Measurements from ENCODE around the gene CLDN5. TPM values are rescaled to one million over a fixed set of nuclear protein-coding genes. Genes with fewer than 3 reads are reported as not detected.

CLDN5 gene
- total RNA-seq, 4 donors from 2014 or later = 102 to 226 (median 170) TPM

GRCh38 chr22:19478901-19479354, 45.3 kb downstream of the CLDN5 start, which contains the start of gene UFD1:
UFD1 (minus strand) TSS chr22:19479193; CDS start chr22:19479085, 108 bp downstream.
- WGBS, 2 donors = 0 to 1% methylated on average over 22 of the region's 42 CpGs

GRCh38 chr22:19478045-19478900, 45.9 kb downstream of the CLDN5 start:
- H3K4me1 ChIP-seq = peaks cover 0 to 41% (median 16%) of the 10 kb centered on the region in 4 donors
- H3K4me3 ChIP-seq = peak overlapping the region; percentile 65 to 97 (median 80)
- DNase-seq (ENCODE audit: low spot score in 2 of 2) = no peak
- H3K9me3 ChIP-seq = no peaks in the 10 kb centered on the region
- TF ChIP-seq POLR2A (IDR thresholded peaks at IDR 0.05) (no peak), EP300 (IDR thresholded peaks at IDR 0.05) (no peak), CTCF (IDR thresholded peaks at IDR 0.05) (no peak)
- H3K27me3 ChIP-seq = no peaks in the 10 kb centered on the region
- H3K27ac ChIP-seq = peak overlapping the region; percentile 90 to 99 (median 93)
- H3K36me3 ChIP-seq = peaks cover 0 to 22% (median 0%) of the 10 kb centered on the region in 3 donors
- WGBS, 2 donors = 2 to 3% methylated on average over 19 to 25 of the region's 31 CpGs

More at GRCh38 chr22:19478901-19479354, 45.3 kb downstream of the CLDN5 start, which contains the start of gene UFD1:
- no peaks in the 10 kb centered on the region for H3K27me3 ChIP-seq
- H3K4me3 ChIP-seq = peak within 1 kb of the TSS; percentile 65 to 97 (median 80)
- peaks cover 0 to 15% (median 0%) of the 10 kb centered on the region in 3 donors for H3K36me3 ChIP-seq
- no peaks in the 10 kb centered on the region for H3K9me3 ChIP-seq
- peaks cover 0 to 41% (median 16%) of the 10 kb centered on the region in 4 donors for H3K4me1 ChIP-seq
- H3K27ac ChIP-seq = peak within 1 kb of the TSS; percentile 90 to 99 (median 93)
- DNase-seq (ENCODE audit: low spot score in 2 of 2) = peak; percentile 40 to 53
- TF ChIP-seq POLR2A (IDR thresholded peaks at IDR 0.05) (peak in 1 of 2 donors; percentile 23), CTCF (IDR thresholded peaks at IDR 0.05) (peak in 1 of 5 experiments; percentile 17), EP300 (IDR thresholded peaks at IDR 0.05) (peak in 1 of 2 donors; percentile 77)

DNA sequence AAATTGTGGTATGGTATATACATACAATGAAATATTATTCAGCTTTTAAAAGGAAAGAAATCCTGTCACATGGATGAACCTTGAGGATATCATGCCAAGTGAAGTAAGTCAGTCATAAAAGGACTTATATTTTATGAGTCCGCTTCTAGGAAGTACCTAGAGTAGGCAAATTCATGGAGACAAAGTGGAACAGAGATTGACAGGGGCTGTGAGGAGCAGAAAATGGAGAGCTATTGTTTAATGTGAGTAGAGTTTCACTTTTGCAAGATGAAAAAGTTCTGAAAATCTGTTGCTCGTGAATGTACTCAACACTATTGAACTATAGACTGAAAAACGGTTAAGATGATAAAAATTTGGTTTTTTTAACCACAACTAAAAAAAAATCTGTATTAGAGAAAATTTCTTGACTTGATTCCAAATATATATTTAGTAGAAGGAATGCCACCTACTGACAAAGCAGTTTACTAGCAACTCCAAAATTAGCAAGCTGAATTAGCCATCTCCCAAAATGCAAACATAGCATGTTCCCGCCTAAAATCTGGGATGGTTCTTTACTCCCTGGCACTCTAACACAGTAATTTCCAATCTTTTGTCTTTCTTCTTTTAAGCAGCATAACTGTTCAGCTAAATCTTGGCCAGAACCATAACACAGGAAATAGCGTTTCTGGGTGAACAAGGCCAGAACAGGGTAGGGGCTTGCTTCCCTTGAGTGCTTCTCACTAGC, 46.7 kb downstream of the CLDN5 start:
- Histone ChIP-seq H3K36me3 (peaks cover 0 to 29% (median 0%) of the 10 kb centered on the region in 3 donors), H3K27me3 (no peaks in the 10 kb centered on the region), H3K4me3 (peak overlapping the region in 3 of 4 donors; percentile 65 to 97 (median 89)), H3K9me3 (no peaks in the 10 kb centered on the region), H3K4me1 (peaks cover 0 to 41% (median 16%) of the 10 kb centered on the region in 4 donors), H3K27ac (peak overlapping the region in 2 of 4 donors; percentile 90 to 99)
- peak in 1 of 5 experiments; percentile 13 for TF ChIP-seq CTCF (IDR thresholded peaks at IDR 0.05)
- no peak for TF ChIP-seq EP300 (IDR thresholded peaks at IDR 0.05)
- no peak for DNase-seq (ENCODE audit: low spot score in 2 of 2)
- 22 to 23% methylated on average over 5 of the region's 5 CpGs for WGBS, 2 donors

GRCh38 chr22:19476023-19476422, 48.2 kb downstream of the CLDN5 start:
- H3K9me3 ChIP-seq = no peaks in the 10 kb centered on the region
- H3K27ac ChIP-seq = no peak overlapping the region
- H3K36me3 ChIP-seq = peaks cover 0 to 44% (median 0%) of the 10 kb centered on the region in 3 donors
- no peak for DNase-seq (ENCODE audit: low spot score in 2 of 2)
- WGBS, 2 donors = 64 to 67% methylated on average over 3 of the region's 3 CpGs
- peaks cover 0 to 41% (median 16%) of the 10 kb centered on the region in 4 donors for H3K4me1 ChIP-seq
- TF ChIP-seq POLR2A (IDR thresholded peaks at IDR 0.05) (no peak), EP300 (IDR thresholded peaks at IDR 0.05) (no peak)
- no peak overlapping the region for H3K4me3 ChIP-seq
- no peaks in the 10 kb centered on the region for H3K27me3 ChIP-seq

GRCh38 chr22:19473578-19473977, 50.6 kb downstream of the CLDN5 start:
- H3K4me3 ChIP-seq = no peak overlapping the region
- peaks cover 0 to 33% (median 12%) of the 10 kb centered on the region in 4 donors for H3K4me1 ChIP-seq
- no peak for DNase-seq (ENCODE audit: low spot score in 2 of 2)
- whole genome bisulfite sequencing, 2 donors = 53 to 79% methylated on average over 2 to 3 of the region's 3 CpGs
- no peaks in the 10 kb centered on the region for H3K27me3 ChIP-seq
- H3K9me3 ChIP-seq = no peaks in the 10 kb centered on the region
- H3K27ac ChIP-seq = no peak overlapping the region
- no peak for TF ChIP-seq EP300 (IDR thresholded peaks at IDR 0.05)
- no peak for TF ChIP-seq CTCF (IDR thresholded peaks at IDR 0.05)
- TF ChIP-seq POLR2A (IDR thresholded peaks at IDR 0.05) = no peak
- H3K36me3 ChIP-seq = peaks cover 0 to 68% (median 19%) of the 10 kb centered on the region in 3 donors

Measured in tibial nerve (tissue), 4 donors.